SK-N-MC (cell line): ENCODE results near the gene PPP2CA.

ENCODE experiments used
- EZH2 ChIP-seq: fragments of 200-600 bp; sonication (generic); IDR thresholded peaks from one replicate; pipeline ENCODE4 v1.6.1; 2017; ENCODE audit warnings: antibody characterized with exemption
- FOXP2 ChIP-seq: optimal IDR thresholded peaks from 2 replicates; pipeline ENCODE3; 2011; ENCODE audit warnings: mild to moderate bottlenecking, moderate library complexity; ENCODE audit not compliant: insufficient read depth; ENCODE audit errors: extremely low read length, control extremely low read depth
- POLR2AphosphoS5 ChIP-seq: IDR thresholded peaks from 2 replicates; pipeline ENCODE4 v1.6.1; 2012; ENCODE audit warnings: mild to moderate bottlenecking, low read depth, low read length, borderline replicate concordance

GRCh38 chr5:134162592-134162991 is 63.3 kb downstream of the PPP2CA start:
- TF ChIP-seq FOXP2, result no peak
- no peak for TF ChIP-seq EZH2
- TF ChIP-seq POLR2AphosphoS5, result no peak
